Measurements from ENCODE around the gene DHX58.

- TF ChIP-seq CTCF (IDR thresholded peaks at IDR 0.05; ENCODE audit: low read length) (no peak), EZH2 (optimal IDR thresholded peaks at IDR 0.05; ENCODE audit: low read depth, low read length) (no peak), EZH2phosphoT487 (IDR thresholded peaks at IDR 0.05; ENCODE audit: low read length) (no peak)
Measured at GRCh38 chr17:42119301-42119700, 6.8 kb upstream of the DHX58 start.
